NCI-H1092 (cell line): ENCODE results near the gene BCL2L1.

Experiments used
- DNase-seq: peaks from one replicate; lab custom pipeline; 2025; lab: John Stamatoyannopoulos, UW

BCL2L1 gene

DNA sequence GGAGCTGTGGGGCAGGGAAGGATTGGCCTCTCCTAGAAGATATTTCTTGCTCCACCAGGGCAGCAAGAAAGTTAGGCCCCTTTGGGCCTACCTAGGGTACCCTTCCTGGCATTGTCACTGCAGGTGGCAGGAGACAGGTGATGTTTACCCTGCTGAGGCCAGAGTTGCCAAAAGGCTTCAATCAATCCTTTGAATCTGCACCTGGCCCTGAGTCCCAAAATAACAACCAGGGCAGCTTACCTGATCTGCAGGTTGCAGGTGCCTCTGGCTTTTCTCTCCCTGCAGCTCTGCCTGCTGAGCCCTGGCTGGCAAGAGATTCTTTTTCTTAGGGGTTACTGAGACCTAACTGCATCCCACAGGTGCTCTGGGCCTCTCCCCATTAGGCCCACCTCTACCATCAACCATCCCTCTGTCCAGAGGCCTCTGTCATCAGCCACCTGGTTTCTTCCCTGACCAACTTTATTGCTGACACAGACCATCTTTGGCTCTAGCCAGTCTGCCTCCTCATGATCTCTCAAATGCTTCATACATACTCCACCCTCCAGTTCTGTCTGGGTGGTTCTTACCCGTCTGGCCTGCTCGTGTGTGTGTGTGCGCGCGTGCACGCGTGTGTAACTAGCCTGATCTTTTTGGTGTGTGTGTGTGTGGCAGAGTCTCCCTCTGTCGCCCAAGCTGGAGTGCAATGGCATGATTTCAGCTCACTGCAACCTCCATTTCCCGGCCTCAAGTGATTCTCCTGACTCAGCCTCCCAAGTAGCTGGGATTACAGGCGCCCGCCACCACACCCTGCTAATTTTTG lies 13.7 kb downstream of the BCL2L1 start:
- DNase-seq: peak; percentile 9

GRCh38 chr20:31707994-31708735 lies 14.5 kb downstream of the BCL2L1 start:
- peak; percentile 4 for DNase-seq

GRCh38 chr20:31707258-31707615 lies 15.4 kb downstream of the BCL2L1 start:
- no peak for DNase-seq

DNA sequence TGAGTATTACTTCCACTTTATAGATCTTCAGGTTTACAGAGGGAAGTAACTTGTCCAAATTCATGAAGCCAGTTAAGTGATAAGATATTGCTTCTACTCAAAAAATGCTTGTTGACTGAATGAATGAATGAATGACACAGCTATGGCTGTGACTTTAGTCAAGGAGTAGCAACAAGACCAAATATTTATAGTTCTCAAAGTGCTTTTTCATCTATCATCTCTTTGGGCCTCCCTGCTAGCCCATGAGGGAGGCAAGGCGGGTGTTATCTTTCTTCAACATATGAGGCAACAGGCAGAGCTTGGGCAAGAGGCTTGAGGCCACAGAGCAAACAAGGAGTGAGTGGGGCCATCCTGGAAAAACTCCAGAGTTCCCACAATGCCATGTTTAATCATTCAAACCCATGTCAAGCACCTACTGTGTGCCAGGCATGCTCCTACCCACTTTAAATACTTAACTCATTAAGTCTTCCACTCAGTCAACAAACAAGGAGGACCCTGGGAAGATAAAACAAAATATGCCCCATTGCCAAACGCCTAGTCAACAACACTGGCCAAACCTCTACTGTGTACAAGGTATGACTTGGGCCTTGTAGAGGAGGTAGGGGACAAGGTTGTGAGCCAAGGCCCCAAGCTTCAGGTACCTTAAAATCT lies 15.9 kb downstream of the BCL2L1 start:
- no peak for DNase-seq

GRCh38 chr20:31705598-31706597 lies 16.8 kb downstream of the BCL2L1 start:
- no peak for DNase-seq

- no peak for DNase-seq
Measured at GRCh38 chr20:31705191-31705590, 17.5 kb downstream of the BCL2L1 start.

DNA sequence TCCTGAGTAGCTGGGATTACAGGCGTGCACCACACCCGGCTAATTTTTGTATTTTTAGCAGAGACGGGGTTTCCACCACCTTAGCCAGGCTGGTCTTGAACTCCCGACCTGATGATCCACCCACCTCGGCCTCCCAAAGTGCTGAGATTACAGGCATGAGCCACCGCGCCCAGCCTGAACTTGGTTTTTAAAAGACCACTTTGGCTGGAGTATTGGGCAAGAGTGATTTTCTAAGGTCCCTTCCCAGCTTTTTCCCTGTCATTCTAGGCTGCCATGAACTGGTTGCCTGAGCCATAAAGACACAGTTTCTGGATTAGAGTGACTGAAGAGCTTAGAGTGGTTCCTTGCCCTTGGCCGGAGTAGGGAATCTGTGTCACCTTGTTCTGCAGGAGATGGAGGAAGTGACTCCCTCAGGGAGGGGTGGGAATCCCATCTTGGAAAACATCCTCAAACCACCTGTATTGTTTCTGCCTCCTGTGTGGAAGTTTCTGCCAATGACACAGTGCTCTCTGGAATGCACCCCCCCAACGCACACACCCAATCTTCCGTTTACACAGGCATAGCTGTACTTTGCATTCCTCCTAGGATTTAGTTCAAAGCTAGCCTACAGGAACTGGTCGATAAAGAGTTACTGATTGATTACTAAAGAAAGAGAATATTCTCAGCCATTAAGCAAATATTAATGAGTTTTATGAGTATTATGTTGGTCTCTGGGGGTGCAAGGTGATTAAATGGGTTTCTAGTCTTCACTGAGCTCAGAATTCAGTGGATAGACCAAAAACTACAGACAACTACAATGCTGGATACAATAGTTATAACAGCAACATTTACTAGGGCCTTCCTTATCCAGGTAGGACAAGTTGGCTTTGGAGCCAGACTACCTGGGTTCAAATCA lies 18.2 kb downstream of the BCL2L1 start:
- no peak for DNase-seq

DNA sequence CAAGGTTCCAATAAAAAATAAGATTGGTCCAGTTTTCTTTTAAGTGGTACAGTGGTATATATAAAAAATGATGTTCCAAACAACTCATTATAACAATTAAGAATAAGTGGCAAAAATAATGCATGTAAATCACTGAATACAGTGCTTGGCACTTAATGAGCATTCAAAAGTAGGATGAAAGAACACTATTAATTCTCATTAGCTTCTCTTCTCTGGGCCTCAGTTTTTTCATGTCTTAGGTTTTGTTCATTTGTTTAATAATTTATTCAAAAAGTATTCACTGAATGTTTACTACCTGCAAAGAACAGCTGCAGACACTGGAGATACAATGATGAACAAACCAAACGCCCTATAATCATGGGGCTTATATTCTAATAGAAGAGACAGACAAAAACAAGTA lies 21.1 kb downstream of the BCL2L1 start:
- no peak for DNase-seq

GRCh38 chr20:31700747-31701146 lies 21.9 kb downstream of the BCL2L1 start:
- DNase-seq: no peak

- no peak for DNase-seq
Measured at GRCh38 chr20:31699801-31700728, 22.6 kb downstream of the BCL2L1 start.

- DNase-seq: no peak
Measured at GRCh38 chr20:31698803-31699718, 23.6 kb downstream of the BCL2L1 start.

- no peak for DNase-seq
Measured at GRCh38 chr20:31698243-31698802, 24.3 kb downstream of the BCL2L1 start.

- DNase-seq: no peak
Measured at GRCh38 chr20:31695849-31696804, 26.5 kb downstream of the BCL2L1 start.

DNA sequence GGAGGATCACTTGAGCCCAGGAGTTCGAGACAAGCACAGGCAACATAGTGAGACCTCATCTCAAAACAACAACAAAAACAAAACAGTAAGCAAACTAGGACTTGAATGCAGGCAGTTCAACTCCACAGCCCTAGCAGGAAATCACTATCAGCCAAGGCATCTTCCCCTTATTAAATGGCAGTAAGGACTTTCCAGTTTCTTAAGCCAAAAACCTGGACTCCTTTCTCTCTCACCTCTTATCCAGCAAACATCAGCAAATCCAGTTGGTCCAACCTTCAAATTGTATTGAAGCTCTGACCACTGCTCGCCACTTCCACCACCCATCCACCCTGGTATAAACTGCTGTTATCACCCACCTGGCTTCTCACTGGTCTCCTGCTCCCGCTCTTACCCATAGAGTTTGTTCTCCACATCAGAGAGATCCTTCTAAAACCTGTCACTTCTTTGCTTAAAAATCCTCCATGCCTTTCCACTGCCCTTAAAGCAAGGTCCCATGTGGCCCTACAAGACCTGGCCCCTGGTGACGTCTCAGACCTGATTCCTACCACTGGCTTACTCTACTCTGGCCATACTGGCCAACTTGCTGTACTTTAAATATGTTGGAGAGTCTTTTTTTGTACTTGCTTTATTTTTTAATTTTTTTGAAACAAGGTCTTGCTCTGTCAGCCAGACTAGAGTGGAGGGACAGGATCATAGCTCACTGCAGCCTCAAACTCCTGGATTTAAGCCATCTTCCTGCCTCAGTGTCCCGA lies 27.6 kb downstream of the BCL2L1 start:
- no peak for DNase-seq

DNA sequence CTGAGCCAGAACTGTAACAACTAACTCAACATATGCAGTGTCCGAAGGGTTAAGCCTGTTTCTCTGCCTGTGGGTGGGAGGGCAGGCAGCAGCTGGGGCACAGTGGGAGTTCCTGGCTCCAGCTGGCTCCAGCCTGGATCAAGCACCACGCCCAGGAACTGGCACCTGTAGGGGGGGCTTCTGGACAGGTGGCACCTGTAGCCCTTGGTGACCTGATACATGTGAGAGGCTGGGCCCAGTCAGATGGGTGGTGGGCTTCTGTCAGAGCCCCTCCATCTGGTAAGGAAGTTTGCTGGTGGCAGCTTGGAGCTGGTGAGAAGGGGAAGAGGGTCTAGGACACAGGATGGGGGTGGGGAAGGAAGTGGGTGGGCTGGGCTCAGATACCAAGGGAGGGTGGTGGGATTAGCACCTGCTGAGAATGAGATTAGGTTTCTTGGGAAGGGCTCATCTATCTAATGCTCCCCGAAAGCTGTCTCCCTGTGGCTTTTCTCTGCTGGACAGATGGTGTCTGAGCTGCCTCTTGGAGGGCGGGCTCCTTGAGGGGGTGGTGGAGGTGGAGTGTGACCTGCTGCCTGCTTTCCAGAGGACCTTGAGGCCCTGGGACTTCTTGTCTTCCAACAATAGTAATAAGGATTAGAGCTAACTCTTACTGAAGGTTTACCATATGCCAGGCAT lies 28.5 kb downstream of the BCL2L1 start:
- DNase-seq: peak; percentile 3

DNA sequence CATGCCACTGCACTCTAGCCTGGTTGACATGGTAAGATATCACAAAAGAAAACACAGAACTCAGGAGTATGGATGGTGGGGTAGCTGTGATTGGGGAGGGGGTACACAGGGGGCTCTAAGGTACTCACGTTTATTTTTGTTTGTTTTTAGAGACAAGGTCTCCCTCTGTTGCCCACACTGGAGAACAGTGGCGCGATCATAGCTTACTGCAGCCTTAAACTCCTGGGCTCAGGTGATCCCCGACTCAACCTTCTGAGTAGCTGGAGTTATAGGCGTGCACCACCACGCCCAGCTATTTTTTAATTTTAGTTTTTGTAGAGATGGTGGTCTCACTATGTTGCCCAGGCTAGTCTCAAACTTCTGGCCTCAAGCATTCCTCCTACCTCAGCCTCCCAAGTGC lies 29.3 kb downstream of the BCL2L1 start:
- no peak for DNase-seq
